SK-N-SH treated with all-trans-retinoic acid at 6 μM for 48 hours (cell line): Measurements from ENCODE around the gene SOWAHC.

ENCODE experiments used
- ATAC-seq: fragments of 200-7000 bp; cut with Tn5 transposase; 3 replicates; pipeline ENCODE4 v1.9.1; 2020; ENCODE audit warnings: mild to moderate bottlenecking, moderate library complexity
- ARNTL ChIP-seq: fragments of 450-650 bp; formaldehyde crosslinking; IDR thresholded peaks from 2 replicates; pipeline ENCODE4 v1.5.0; 2020; ENCODE audit warnings: low read depth, mild to moderate bottlenecking, moderate library complexity, borderline replicate concordance
- BACH2 ChIP-seq: fragments of 250-450 bp; sonication (Bioruptor Pico); IDR thresholded peaks from 2 replicates; pipeline ENCODE4 v1.9.0; 2021; ENCODE audit warnings: mild to moderate bottlenecking, borderline replicate concordance
- ESRRG ChIP-seq: fragments of 250-450 bp; sonication (Bioruptor Pico); IDR thresholded peaks from 2 replicates; pipeline ENCODE4 v1.6.1; 2021; ENCODE audit warnings: mild to moderate bottlenecking
- GLIS3 ChIP-seq: fragments of 250-450 bp; sonication (Bioruptor Pico); IDR thresholded peaks from 2 replicates; pipeline ENCODE4 v1.5.0; 2020; ENCODE audit warnings: mild to moderate bottlenecking, moderate library complexity
- ISL1 ChIP-seq: fragments of 250-450 bp; sonication (Bioruptor Pico); IDR thresholded peaks from 2 replicates; pipeline ENCODE4 v2.1.2; 2022; ENCODE audit warnings: mild to moderate bottlenecking, moderate library complexity
- OSR1 ChIP-seq: fragments of 250-450 bp; sonication (Bioruptor Pico); IDR thresholded peaks from 2 replicates; pipeline ENCODE4 v1.8.0; 2022; ENCODE audit warnings: moderate library complexity, mild to moderate bottlenecking, inconsistent platforms
- PATZ1 ChIP-seq: fragments of 250-450 bp; sonication (Bioruptor Pico); IDR thresholded peaks from 2 replicates; pipeline ENCODE4 v1.8.0; 2020; ENCODE audit warnings: mild to moderate bottlenecking, moderate library complexity, borderline replicate concordance
- RARB ChIP-seq: fragments of 250-450 bp; sonication (Bioruptor Pico); IDR thresholded peaks from 2 replicates; pipeline ENCODE4 v1.8.0; 2021; ENCODE audit warnings: mild to moderate bottlenecking, moderate library complexity
- SNAI2 ChIP-seq: fragments of 250-450 bp; sonication (Bioruptor Pico); IDR thresholded peaks from 2 replicates; pipeline ENCODE4 v1.5.0; 2020; ENCODE audit warnings: mild to moderate bottlenecking, moderate library complexity
- TOX ChIP-seq: fragments of 250-450 bp; sonication (Bioruptor Pico); IDR thresholded peaks from 2 replicates; pipeline ENCODE4 v1.8.0; 2021; ENCODE audit warnings: mild to moderate bottlenecking, moderate library complexity, borderline replicate concordance
- TSHZ2 ChIP-seq: fragments of 250-450 bp; sonication (Bioruptor Pico); IDR thresholded peaks from 2 replicates; pipeline ENCODE4 v1.5.0; 2020; ENCODE audit warnings: mild to moderate bottlenecking, moderate library complexity
- ZC3H10 ChIP-seq: fragments of 250-450 bp; sonication (Bioruptor Pico); IDR thresholded peaks from 2 replicates; pipeline ENCODE4 v1.5.1; 2021; ENCODE audit warnings: mild to moderate bottlenecking, moderate library complexity
- ZFP3 ChIP-seq: fragments of 250-450 bp; sonication (Bioruptor Pico); IDR thresholded peaks from 2 replicates; pipeline ENCODE4 v1.5.0; 2020; ENCODE audit warnings: mild to moderate bottlenecking, moderate library complexity
- ZNF70 ChIP-seq: fragments of 450-650 bp; formaldehyde crosslinking; IDR thresholded peaks from 2 replicates; pipeline ENCODE4 v1.5.0; 2020; ENCODE audit warnings: mild to moderate bottlenecking, moderate library complexity
- ZNF8 ChIP-seq: fragments of 450-650 bp; formaldehyde crosslinking; IDR thresholded peaks from 2 replicates; pipeline ENCODE4 v1.5.0; 2020; ENCODE audit warnings: mild to moderate bottlenecking, moderate library complexity
- TF ChIP-seq, protein P1 (sequence below): fragments of 250-450 bp; sonication (Bioruptor Pico); IDR thresholded peaks from 2 replicates; pipeline ENCODE4 v1.8.0; 2021; ENCODE audit warnings: low read depth, mild to moderate bottlenecking, moderate library complexity, borderline replicate concordance
- TF ChIP-seq, protein P2 (sequence below): fragments of 250-450 bp; sonication (Bioruptor Pico); IDR thresholded peaks from 2 replicates; pipeline ENCODE4 v1.5.1; 2021; ENCODE audit warnings: mild to moderate bottlenecking, moderate library complexity
- TF ChIP-seq, protein P3 (sequence below): fragments of 250-450 bp; sonication (Bioruptor Pico); IDR thresholded peaks from 2 replicates; pipeline ENCODE4 v1.5.1; 2020; ENCODE audit warnings: low read depth, mild to moderate bottlenecking, moderate library complexity

The SOWAHC gene

GRCh38 chr2:109655287-109655686, 41.1 kb downstream of the SOWAHC start:
- no peak for ATAC-seq
- TF ChIP-seq, protein P1, sequence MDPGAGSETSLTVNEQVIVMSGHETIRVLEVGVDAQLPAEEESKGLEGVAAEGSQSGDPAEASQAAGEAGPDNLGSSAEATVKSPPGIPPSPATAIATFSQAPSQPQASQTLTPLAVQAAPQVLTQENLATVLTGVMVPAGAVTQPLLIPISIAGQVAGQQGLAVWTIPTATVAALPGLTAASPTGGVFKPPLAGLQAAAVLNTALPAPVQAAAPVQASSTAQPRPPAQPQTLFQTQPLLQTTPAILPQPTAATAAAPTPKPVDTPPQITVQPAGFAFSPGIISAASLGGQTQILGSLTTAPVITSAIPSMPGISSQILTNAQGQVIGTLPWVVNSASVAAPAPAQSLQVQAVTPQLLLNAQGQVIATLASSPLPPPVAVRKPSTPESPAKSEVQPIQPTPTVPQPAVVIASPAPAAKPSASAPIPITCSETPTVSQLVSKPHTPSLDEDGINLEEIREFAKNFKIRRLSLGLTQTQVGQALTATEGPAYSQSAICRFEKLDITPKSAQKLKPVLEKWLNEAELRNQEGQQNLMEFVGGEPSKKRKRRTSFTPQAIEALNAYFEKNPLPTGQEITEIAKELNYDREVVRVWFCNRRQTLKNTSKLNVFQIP (CRISPR knock-in tag): no peak
- no peak for TF ChIP-seq SNAI2
- no peak for TF ChIP-seq OSR1 (CRISPR knock-in tag)

DNA sequence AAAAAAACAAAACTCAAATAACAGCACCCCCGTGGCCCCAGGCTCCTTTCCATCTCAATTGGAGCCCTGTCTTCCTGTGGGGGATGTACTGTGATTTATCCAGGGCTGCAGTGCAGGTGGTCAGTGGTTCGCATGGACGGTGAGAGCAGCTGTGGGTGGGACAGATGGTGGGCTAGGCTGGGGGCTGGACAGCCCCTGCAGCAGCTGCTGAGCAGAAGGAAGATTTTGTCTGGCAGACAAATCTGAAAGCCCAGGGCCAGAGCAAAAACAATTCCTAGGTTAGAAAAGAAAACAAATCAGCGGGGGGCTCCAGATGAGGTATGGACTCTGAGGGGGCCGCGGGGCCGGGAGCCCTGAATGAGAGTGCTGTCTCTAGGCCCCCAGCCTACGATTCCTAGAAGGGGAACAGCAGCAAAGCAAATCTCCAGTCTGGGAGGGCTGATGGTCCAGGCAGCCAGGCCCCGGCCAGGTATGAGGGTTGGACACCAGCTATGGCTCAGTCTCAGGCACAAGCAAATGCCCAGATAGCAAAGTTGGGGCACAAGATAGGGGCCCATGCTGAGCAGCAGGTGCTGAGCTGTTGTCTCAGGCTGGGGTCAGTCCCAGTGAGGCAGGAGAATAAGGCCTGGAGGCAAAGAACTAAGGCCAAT, 45.4 kb downstream of the SOWAHC start:
- TF ChIP-seq, protein P2, sequence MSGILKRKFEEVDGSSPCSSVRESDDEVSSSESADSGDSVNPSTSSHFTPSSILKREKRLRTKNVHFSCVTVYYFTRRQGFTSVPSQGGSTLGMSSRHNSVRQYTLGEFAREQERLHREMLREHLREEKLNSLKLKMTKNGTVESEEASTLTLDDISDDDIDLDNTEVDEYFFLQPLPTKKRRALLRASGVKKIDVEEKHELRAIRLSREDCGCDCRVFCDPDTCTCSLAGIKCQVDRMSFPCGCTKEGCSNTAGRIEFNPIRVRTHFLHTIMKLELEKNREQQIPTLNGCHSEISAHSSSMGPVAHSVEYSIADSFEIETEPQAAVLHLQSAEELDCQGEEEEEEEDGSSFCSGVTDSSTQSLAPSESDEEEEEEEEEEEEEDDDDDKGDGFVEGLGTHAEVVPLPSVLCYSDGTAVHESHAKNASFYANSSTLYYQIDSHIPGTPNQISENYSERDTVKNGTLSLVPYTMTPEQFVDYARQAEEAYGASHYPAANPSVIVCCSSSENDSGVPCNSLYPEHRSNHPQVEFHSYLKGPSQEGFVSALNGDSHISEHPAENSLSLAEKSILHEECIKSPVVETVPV: no peak
- TF ChIP-seq RARB (CRISPR knock-in tag) (no peak), TOX (CRISPR knock-in tag) (no peak), GLIS3 (CRISPR knock-in tag) (no peak), ISL1 (no peak), ZFP3 (CRISPR knock-in tag) (no peak), TSHZ2 (CRISPR knock-in tag) (no peak), ZNF8 (CRISPR knock-in tag) (no peak), ZNF70 (CRISPR knock-in tag) (no peak), PATZ1 (CRISPR knock-in tag) (no peak), ARNTL (no peak)
- TF ChIP-seq, all 23 proteins: peak for 0
- no peak for ATAC-seq

- peak; percentile 14; the same call in 1 of the 3 replicates for ATAC-seq
- TF ChIP-seq ZC3H10 (CRISPR knock-in tag): no peak
- TF ChIP-seq GLIS3 (CRISPR knock-in tag): no peak
- TF ChIP-seq ISL1: no peak
- no peak for TF ChIP-seq ESRRG (CRISPR knock-in tag)
- TF ChIP-seq TOX (CRISPR knock-in tag): no peak
- TF ChIP-seq BACH2 (CRISPR knock-in tag): no peak
- TF ChIP-seq PATZ1 (CRISPR knock-in tag): no peak
- TF ChIP-seq, protein P3, sequence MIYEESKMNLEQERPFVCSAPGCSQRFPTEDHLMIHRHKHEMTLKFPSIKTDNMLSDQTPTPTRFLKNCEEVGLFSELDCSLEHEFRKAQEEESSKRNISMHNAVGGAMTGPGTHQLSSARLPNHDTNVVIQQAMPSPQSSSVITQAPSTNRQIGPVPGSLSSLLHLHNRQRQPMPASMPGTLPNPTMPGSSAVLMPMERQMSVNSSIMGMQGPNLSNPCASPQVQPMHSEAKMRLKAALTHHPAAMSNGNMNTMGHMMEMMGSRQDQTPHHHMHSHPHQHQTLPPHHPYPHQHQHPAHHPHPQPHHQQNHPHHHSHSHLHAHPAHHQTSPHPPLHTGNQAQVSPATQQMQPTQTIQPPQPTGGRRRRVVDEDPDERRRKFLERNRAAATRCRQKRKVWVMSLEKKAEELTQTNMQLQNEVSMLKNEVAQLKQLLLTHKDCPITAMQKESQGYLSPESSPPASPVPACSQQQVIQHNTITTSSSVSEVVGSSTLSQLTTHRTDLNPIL: no peak
- TF ChIP-seq ARNTL: no peak
- no peak for TF ChIP-seq ZFP3 (CRISPR knock-in tag)
- no peak for TF ChIP-seq ZNF8 (CRISPR knock-in tag)
- TF ChIP-seq, protein P1 (CRISPR knock-in tag): no peak
- TF ChIP-seq OSR1 (CRISPR knock-in tag): no peak
- no peak for TF ChIP-seq SNAI2
- no peak for TF ChIP-seq ZNF70 (CRISPR knock-in tag)
- TF ChIP-seq, protein P2: no peak
Observed at GRCh38 chr2:109660046-109660860, 46.1 kb downstream of the SOWAHC start.
